Prostate gland (tissue), 2 donors: Measurements from ENCODE around the gene CD86.

Experiments
- CTCF ChIP-seq, 4 experiments: fragments of 200-600 bp in 2 of 4; fragments of 450-650 bp in 2 of 4; sonication (generic) in 2 of 4; IDR thresholded peaks; 1 replicate in 3 of 4; 2 replicates in 1 of 4; pipeline ENCODE4 v1.5.1; 2016 to 2019; ENCODE audit warnings: antibody characterized with exemption in 4 of 4, mild to moderate bottlenecking in 2 of 4, moderate library complexity in 2 of 4
- POLR2A ChIP-seq: fragments of 450-650 bp; IDR thresholded peaks from one replicate; pipeline ENCODE4 v1.6.1; 2016; ENCODE audit warnings: antibody characterized with exemption, mild to moderate bottlenecking

DNA sequence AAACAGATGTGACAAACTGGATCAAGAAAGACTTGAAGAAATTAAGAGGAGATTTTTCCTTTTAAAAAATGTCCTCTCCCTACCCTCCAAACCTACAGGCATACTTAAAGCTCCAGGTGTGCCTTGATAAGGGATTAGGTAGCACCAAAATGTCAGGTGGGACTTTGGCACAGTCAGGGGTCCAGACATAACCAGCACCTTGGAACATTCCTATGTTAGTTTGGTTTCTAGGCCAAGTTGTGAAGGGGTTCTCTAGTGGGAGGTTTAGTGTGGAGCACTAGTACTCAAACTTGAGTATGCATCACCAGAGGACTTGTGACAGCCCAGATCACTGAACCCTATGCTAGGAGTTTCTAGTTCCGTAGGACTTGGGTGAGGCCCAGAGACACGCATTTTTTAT lies 47.0 kb upstream of the CD86 start:
- TF ChIP-seq CTCF (IDR thresholded peaks at IDR 0.05): no peak
- no peak for TF ChIP-seq POLR2A
